Dendritic cell treated with granulocyte-macrophage colony-stimulating factor and Interleukin-4, amounts not matched to agents 40 ng/mL and 50 ng/mL, for 4 days (primary cell): Measurements from ENCODE around the gene FAM241B.

Experiments used
- H3K27ac Mint-ChIP-seq: one replicate; pipeline ENCODE4 v1.8.0; 2022; ENCODE audit warnings: mild to moderate bottlenecking, mixed read lengths
- H3K27me3 Mint-ChIP-seq: one replicate; pipeline ENCODE4 v1.8.0; 2022; ENCODE audit warnings: mild to moderate bottlenecking, mixed read lengths
- H3K36me3 Mint-ChIP-seq: one replicate; pipeline ENCODE4 v1.8.0; 2022; ENCODE audit warnings: low read depth, mixed read lengths
- H3K4me1 Mint-ChIP-seq: one replicate; pipeline ENCODE4 v1.8.0; 2022; ENCODE audit warnings: low read depth, mixed read lengths
- H3K4me3 Mint-ChIP-seq: one replicate; pipeline ENCODE4 v1.8.0; 2022; ENCODE audit warnings: mild to moderate bottlenecking, moderate library complexity, mixed read lengths
- H3K9me3 Mint-ChIP-seq: one replicate; pipeline ENCODE4 v1.8.0; 2022; ENCODE audit warnings: mixed read lengths
- intact Hi-C: fragments of 100-400 bp; cut with micrococcal nuclease; formaldehyde crosslinking; loops from one replicate; pipeline ENCODE4 v1.15.0; 2022

FAM241B gene

DNA sequence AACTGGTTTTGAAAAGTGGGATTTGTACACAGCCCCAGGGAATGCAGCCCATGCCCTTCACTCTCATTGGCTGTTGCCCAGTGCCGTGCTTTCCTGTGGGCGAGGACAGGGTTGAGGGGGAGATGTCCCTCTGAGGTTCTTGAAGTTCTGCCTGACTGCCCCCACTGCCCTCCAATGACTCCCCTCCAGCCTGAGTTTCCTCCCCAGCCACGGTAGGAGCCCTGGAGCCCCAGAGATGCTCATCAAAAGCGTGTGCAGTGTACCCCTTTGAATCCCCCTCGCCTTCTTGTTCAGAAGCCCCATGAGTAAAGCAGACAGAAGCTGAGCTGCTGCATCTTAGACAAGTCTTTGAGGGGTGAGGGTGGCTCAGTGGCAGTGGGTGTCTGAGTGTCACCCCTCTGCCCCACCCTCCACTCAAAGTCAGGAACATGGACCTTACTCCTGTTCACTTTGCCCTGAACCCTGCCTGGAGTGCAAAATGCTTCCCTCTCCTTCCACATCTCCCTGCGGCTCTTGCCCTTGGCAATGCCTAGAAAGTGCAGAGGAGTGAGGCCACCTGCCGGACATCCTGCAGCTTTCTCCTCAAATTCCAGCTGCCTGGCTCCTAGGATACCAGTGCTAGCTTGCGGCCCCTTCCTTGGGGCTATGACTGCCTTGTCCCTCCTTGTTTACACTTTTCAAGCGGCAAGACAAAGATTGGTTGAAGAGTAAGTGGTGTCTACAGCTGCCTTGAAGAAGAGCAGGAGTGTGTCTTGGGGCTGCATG is 19.9 kb downstream of the FAM241B start:
- Mint-ChIP-seq H3K27ac (no peak overlapping the region), H3K4me1 (no peaks in the 10 kb centered on the region), H3K27me3 (peaks cover 12% of the 10 kb centered on the region), H3K36me3 (no peaks in the 10 kb centered on the region), H3K4me3 (no peak overlapping the region), H3K9me3 (no peaks in the 10 kb centered on the region)
- intact Hi-C loops: no loop called here

GRCh38 chr10:69650589-69651261 is 20.7 kb downstream of the FAM241B start:
- Mint-ChIP-seq H3K27me3 (peaks cover 10% of the 10 kb centered on the region), H3K27ac (no peak overlapping the region), H3K4me3 (no peak overlapping the region), H3K4me1 (no peaks in the 10 kb centered on the region), H3K36me3 (no peaks in the 10 kb centered on the region), H3K9me3 (no peaks in the 10 kb centered on the region)
- intact Hi-C loops: no loop called here

- Mint-ChIP-seq H3K27me3 (peaks cover 10% of the 10 kb centered on the region), H3K9me3 (no peaks in the 10 kb centered on the region), H3K4me1 (no peaks in the 10 kb centered on the region), H3K36me3 (no peaks in the 10 kb centered on the region), H3K27ac (no peak overlapping the region), H3K4me3 (no peak overlapping the region)
- intact Hi-C loops: no loop called here
Measured at GRCh38 chr10:69651362-69651761, 21.3 kb downstream of the FAM241B start.

DNA sequence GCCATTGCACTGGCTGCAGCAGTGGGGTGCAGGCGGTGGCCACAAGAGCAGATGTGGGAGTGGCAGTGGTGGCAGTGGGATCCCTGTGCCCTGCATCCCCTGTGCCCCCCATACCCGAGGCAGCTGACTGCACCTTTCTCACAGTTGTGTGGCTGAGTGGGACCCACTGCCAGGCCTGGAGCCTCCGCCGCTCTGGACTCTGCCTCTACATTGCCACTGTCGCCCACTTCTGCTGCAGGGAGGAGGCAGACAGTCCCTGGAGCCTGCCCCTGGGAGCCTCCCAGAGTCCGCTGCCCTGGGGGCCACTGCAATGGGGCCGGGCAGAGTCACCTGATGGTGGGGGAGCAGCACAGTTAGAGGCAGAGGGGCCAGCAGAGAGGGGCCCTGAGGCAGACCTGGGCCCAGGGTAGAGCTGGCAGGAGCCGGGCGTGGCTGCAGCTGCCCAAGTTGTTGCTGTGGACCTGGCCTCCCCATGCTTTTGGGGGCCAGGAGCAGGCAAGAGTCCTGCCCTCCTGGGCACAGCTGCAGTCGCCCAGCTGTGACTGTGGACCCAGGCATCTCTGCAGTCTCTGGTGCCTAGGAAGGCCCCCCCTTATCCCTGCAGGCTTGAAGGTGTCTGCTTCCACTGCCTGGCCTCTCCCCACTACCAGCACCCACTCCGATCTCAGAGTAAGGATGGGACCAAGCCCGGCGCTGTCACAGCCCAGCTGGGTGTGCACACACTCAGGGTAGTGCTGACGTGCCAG is 22.2 kb downstream of the FAM241B start:
- Mint-ChIP-seq H3K36me3 (no peaks in the 10 kb centered on the region), H3K27ac (no peak overlapping the region), H3K9me3 (no peaks in the 10 kb centered on the region), H3K27me3 (peaks cover 13% of the 10 kb centered on the region), H3K4me3 (no peak overlapping the region), H3K4me1 (no peaks in the 10 kb centered on the region)
- intact Hi-C loops: no loop called here

DNA sequence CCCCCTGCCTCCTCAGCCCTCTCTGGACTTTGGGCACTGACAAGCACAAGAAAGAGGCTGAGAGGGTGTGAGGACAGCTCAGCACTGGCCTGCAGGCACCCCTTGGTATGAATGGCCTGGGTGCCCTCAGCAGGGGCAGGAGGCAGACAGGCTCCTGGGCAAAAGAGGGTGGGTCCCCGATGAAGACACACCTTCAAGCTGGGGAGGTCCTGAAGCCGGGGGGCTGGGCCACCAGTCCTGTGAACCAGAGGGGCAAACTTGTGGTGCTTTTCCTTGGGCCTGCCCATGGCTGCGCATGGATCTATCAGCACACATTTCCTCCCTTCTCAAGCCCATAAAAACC is 22.8 kb downstream of the FAM241B start:
- intact Hi-C loops: no loop called here
- Mint-ChIP-seq H3K9me3 (no peaks in the 10 kb centered on the region), H3K27ac (no peak overlapping the region)

GRCh38 chr10:69653561-69653960 is 23.5 kb downstream of the FAM241B start:
- Mint-ChIP-seq H3K9me3 (no peaks in the 10 kb centered on the region), H3K36me3 (no peaks in the 10 kb centered on the region), H3K4me1 (no peaks in the 10 kb centered on the region), H3K4me3 (no peak overlapping the region), H3K27ac (no peak overlapping the region), H3K27me3 (peaks cover 22% of the 10 kb centered on the region)
- intact Hi-C loops: no loop called here

More for the DNA sequence above, 22.8 kb downstream of the FAM241B start:
- Mint-ChIP-seq H3K36me3 (no peaks in the 10 kb centered on the region), H3K27me3 (peaks cover 18% of the 10 kb centered on the region), H3K4me1 (no peaks in the 10 kb centered on the region), H3K4me3 (no peak overlapping the region)

DNA sequence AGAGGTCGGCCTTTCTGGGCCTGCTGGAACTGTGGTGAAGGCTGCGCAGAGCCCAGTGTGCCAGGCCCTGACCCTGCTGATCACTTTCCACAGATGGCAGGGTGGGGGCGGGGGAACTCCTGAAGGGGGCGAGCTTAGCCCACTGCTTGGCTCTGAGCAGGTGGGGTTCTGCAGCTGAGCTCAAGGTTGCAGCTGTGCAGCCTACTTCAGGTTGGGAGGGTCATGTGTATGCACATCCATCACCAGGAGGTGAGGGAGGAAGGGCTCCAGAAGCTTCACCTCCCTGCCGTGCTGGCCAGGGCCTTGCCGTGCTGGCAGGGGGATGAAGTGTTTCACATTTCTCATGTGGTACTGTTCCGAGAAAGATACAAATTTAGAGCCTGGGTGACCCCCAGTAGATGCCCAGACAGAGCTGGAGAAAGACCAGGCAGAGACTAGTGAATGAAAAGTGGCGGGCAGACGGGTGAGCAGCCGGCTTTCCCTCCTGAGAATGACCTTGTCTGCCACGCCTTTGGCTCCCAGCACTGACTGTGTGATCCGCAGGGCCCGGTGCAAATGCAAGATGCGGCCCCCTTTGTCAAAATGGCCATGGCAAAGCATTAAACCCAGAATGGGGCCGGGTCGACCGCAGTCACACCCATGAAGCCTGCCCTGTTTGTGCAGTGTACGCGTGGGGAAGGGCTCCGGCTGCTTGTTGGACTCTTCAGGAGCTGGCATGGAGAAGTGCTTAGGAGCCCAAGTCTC is 25.2 kb downstream of the FAM241B start:
- no peak overlapping the region for H3K4me3 Mint-ChIP-seq
- no peaks in the 10 kb centered on the region for H3K4me1 Mint-ChIP-seq
- H3K27ac Mint-ChIP-seq: no peak overlapping the region
- no peaks in the 10 kb centered on the region for H3K36me3 Mint-ChIP-seq
- H3K9me3 Mint-ChIP-seq: no peaks in the 10 kb centered on the region
- intact Hi-C loops: no loop called here
- H3K27me3 Mint-ChIP-seq: peaks cover 22% of the 10 kb centered on the region

- Mint-ChIP-seq H3K4me3 (no peak overlapping the region), H3K36me3 (no peaks in the 10 kb centered on the region), H3K9me3 (no peaks in the 10 kb centered on the region), H3K27ac (no peak overlapping the region), H3K27me3 (peaks cover 20% of the 10 kb centered on the region), H3K4me1 (no peaks in the 10 kb centered on the region)
- intact Hi-C loops: no loop called here
Measured at GRCh38 chr10:69655868-69656555, 26.0 kb downstream of the FAM241B start.

- H3K4me1 Mint-ChIP-seq: no peaks in the 10 kb centered on the region
- H3K9me3 Mint-ChIP-seq: no peaks in the 10 kb centered on the region
- H3K27ac Mint-ChIP-seq: no peak overlapping the region
- intact Hi-C loops: no loop called here
- peaks cover 15% of the 10 kb centered on the region for H3K27me3 Mint-ChIP-seq
- H3K36me3 Mint-ChIP-seq: no peaks in the 10 kb centered on the region
- H3K4me3 Mint-ChIP-seq: no peak overlapping the region
Measured at GRCh38 chr10:69656742-69657269, 26.8 kb downstream of the FAM241B start.

GRCh38 chr10:69657430-69657829 is 27.4 kb downstream of the FAM241B start:
- intact Hi-C loops: no loop called here
- Mint-ChIP-seq H3K4me1 (no peaks in the 10 kb centered on the region), H3K4me3 (no peak overlapping the region), H3K36me3 (no peaks in the 10 kb centered on the region), H3K9me3 (no peaks in the 10 kb centered on the region), H3K27me3 (peaks cover 15% of the 10 kb centered on the region), H3K27ac (no peak overlapping the region)

DNA sequence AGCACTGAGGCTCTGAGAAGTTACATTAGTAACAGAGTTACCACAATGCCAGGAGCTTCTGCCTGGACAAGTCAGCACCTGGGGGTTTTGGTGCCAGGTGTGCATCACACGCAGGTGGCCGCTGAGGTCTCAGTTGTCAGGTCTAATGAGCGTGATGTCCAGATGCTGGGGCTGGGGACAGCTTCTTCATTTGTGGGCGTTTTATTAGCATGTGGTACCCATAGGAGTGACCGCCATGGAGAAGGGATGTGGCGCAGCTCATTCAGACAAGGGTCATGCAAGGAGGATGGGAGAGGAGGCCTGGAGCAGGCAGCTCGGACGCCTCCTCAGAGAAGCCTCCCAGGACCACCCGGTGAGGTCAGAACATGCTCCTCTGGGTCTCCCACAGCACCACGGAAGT is 27.8 kb downstream of the FAM241B start:
- intact Hi-C loops: no loop called here
- H3K9me3 Mint-ChIP-seq: no peaks in the 10 kb centered on the region
- H3K27me3 Mint-ChIP-seq: peaks cover 14% of the 10 kb centered on the region
- no peak overlapping the region for H3K4me3 Mint-ChIP-seq
- H3K27ac Mint-ChIP-seq: no peak overlapping the region
- no peaks in the 10 kb centered on the region for H3K4me1 Mint-ChIP-seq
- H3K36me3 Mint-ChIP-seq: no peaks in the 10 kb centered on the region

DNA sequence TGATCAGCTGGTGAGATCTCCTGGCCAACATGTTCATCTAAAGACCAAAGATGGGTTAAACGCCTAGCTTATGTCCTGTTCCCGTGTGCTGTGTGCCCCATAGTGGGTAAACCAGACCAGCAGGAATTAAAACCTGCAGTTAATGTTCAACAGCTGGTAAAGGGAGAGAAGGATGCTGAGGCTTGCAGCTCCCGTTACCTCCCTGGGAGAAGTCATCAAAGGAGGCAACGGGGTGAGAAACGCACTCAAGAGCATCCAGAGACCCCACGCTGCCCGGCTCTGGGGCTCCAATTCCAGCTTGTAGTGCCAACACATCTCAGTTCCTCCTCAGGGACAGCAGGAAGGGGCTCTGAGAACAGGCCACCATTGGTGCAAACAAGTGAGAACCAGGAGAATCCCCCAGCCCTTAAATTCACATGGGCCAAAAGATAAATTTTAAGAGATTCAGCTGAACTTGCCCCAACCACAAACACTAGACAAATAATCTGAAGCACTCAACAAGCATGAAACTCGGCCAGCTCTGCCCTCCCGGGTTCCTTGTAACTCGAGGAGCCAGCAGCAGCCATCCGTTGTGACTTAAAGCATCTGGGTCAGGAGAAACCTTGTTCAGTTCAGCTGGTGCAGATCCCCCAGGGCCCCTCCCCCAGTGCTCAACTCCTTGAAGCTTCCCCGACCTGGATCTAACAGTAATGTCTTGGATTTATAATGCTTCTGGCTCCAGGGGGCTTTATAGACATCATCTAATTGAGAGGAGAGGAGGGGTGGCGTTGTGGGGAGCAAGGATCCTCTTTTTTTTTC is 29.4 kb downstream of the FAM241B start:
- Mint-ChIP-seq H3K9me3 (no peaks in the 10 kb centered on the region), H3K27me3 (peaks cover 13% of the 10 kb centered on the region), H3K4me3 (no peak overlapping the region), H3K4me1 (no peaks in the 10 kb centered on the region), H3K27ac (no peak overlapping the region), H3K36me3 (no peaks in the 10 kb centered on the region)
- intact Hi-C loops: no loop called here

- Mint-ChIP-seq H3K4me3 (no peak overlapping the region), H3K9me3 (no peaks in the 10 kb centered on the region), H3K4me1 (no peaks in the 10 kb centered on the region), H3K36me3 (no peaks in the 10 kb centered on the region), H3K27me3 (peaks cover 13% of the 10 kb centered on the region), H3K27ac (no peak overlapping the region)
- intact Hi-C loops: no loop called here
Measured at GRCh38 chr10:69660296-69660695, 30.2 kb downstream of the FAM241B start.
